Chondrocyte (in vitro differentiated cells): ENCODE results near the gene PPP1R1A. TPM values are rescaled to one million over a fixed set of nuclear protein-coding genes. Genes with fewer than 3 reads are reported as not detected.
A peak's percentile ranks its signal among the peaks of the same experiment; 100 is the strongest.

ENCODE experiments used
- DNase-seq: peaks from one replicate; pipeline ENCODE4 v3.0.0; 2021; ENCODE audit warnings: mixed read lengths, low spot score
- H3K27ac Mint-ChIP-seq: one replicate; pipeline ENCODE4 v1.8.0; 2021; ENCODE audit warnings: mild to moderate bottlenecking, moderate library complexity, mixed read lengths; ENCODE audit not compliant: unreplicated experiment
- H3K27me3 Mint-ChIP-seq: 2 replicates; pipeline ENCODE4 v1.8.0; 2021; ENCODE audit warnings: low read depth, mixed read lengths
- H3K36me3 Mint-ChIP-seq: 2 replicates; pipeline ENCODE4 v1.8.0; 2021; ENCODE audit warnings: low read depth, mixed read lengths
- H3K4me1 Mint-ChIP-seq: 2 replicates; pipeline ENCODE4 v1.8.0; 2021; ENCODE audit warnings: low read depth, mild to moderate bottlenecking, mixed read lengths
- H3K4me3 Mint-ChIP-seq: one replicate; pipeline ENCODE4 v1.8.0; 2021; ENCODE audit warnings: mild to moderate bottlenecking, moderate library complexity, mixed read lengths; ENCODE audit not compliant: unreplicated experiment
- H3K9me3 Mint-ChIP-seq: 2 replicates; pipeline ENCODE4 v1.8.0; 2021; ENCODE audit warnings: low read depth, mixed read lengths
- CTCF ChIP-seq: fragments of 200-600 bp; sonication (generic); IDR thresholded peaks from 2 replicates; pipeline ENCODE4 v1.5.0; 2021; ENCODE audit warnings: antibody characterized with exemption, mild to moderate bottlenecking, moderate library complexity
- total RNA-seq: library from RNA; stranded (reverse); gene quantifications from 3 replicates; pipeline ENCODE4 v1.2.1, GENCODE V29; 2021

PPP1R1A gene
- total RNA-seq, 1 donor from 2014 or later: not detected

GRCh38 chr12:54589964-54590363, 1.5 kb upstream of the PPP1R1A start:
- Mint-ChIP-seq H3K9me3 (no peaks in the 10 kb centered on the region), H3K27me3 (peaks cover 69% of the 10 kb centered on the region), H3K4me3 (no peak overlapping the region), H3K4me1 (peaks cover 16% of the 10 kb centered on the region), H3K27ac (no peak overlapping the region), H3K36me3 (no peaks in the 10 kb centered on the region)
- DNase-seq: no peak
- no peak for TF ChIP-seq CTCF

- Mint-ChIP-seq H3K4me1 (peaks cover 16% of the 10 kb centered on the region), H3K27ac (no peak overlapping the region), H3K9me3 (no peaks in the 10 kb centered on the region), H3K27me3 (peaks cover 74% of the 10 kb centered on the region), H3K4me3 (peak overlapping the region; percentile 38), H3K36me3 (no peaks in the 10 kb centered on the region)
- no peak for DNase-seq
- TF ChIP-seq CTCF: no peak
Measured at GRCh38 chr12:54588890-54589267, 420 bp upstream of the PPP1R1A start.

GRCh38 chr12:54587315-54587873, 1.1 kb downstream of the PPP1R1A start:
- peaks cover 16% of the 10 kb centered on the region for H3K4me1 Mint-ChIP-seq
- no peak for TF ChIP-seq CTCF

GRCh38 chr12:54586620-54587019, 1.8 kb downstream of the PPP1R1A start:
- Mint-ChIP-seq H3K4me3 (no peak overlapping the region), H3K9me3 (no peaks in the 10 kb centered on the region), H3K27ac (no peak overlapping the region), H3K27me3 (peaks cover 72% of the 10 kb centered on the region), H3K4me1 (peaks cover 16% of the 10 kb centered on the region), H3K36me3 (no peaks in the 10 kb centered on the region)
- TF ChIP-seq CTCF: no peak
- no peak for DNase-seq

More at GRCh38 chr12:54587315-54587873, 1.1 kb downstream of the PPP1R1A start:
- no peak for DNase-seq
- H3K9me3 Mint-ChIP-seq: no peaks in the 10 kb centered on the region
- H3K27me3 Mint-ChIP-seq: peaks cover 78% of the 10 kb centered on the region
- H3K4me3 Mint-ChIP-seq: peak overlapping the region; percentile 17
- no peaks in the 10 kb centered on the region for H3K36me3 Mint-ChIP-seq
- H3K27ac Mint-ChIP-seq: no peak overlapping the region

GRCh38 chr12:54585243-54585642, 3.2 kb downstream of the PPP1R1A start:
- Mint-ChIP-seq H3K27ac (no peak overlapping the region), H3K9me3 (no peaks in the 10 kb centered on the region), H3K4me3 (no peak overlapping the region), H3K36me3 (no peaks in the 10 kb centered on the region), H3K4me1 (peaks cover 16% of the 10 kb centered on the region), H3K27me3 (peaks cover 59% of the 10 kb centered on the region)
- DNase-seq: no peak
- TF ChIP-seq CTCF: no peak
